Measurements from ENCODE around the gene MAPK11.

MAPK11 gene

GRCh38 chr22:50246242-50247175 lies 23.7 kb downstream of the MAPK11 start:
- no peak for FAIRE-seq

- FAIRE-seq = no peak
Measured at GRCh38 chr22:50245214-50246072, 24.7 kb downstream of the MAPK11 start.

GRCh38 chr22:50244420-50245213 lies 25.6 kb downstream of the MAPK11 start, which contains the start of gene TUBGCP6:
TUBGCP6 (minus strand) TSS chr22:50245023; CDS start chr22:50244459, 564 bp downstream.
- no peak for FAIRE-seq

GRCh38 chr22:50243685-50244419 lies 26.3 kb downstream of the MAPK11 start:
- FAIRE-seq = no peak

- no peak for FAIRE-seq
Measured at GRCh38 chr22:50242406-50242949, 27.7 kb downstream of the MAPK11 start.

- FAIRE-seq = no peak
Measured at GRCh38 chr22:50238755-50239154, 31.4 kb downstream of the MAPK11 start.

GRCh38 chr22:50236731-50237409 lies 33.3 kb downstream of the MAPK11 start:
- no peak for FAIRE-seq

GRCh38 chr22:50233223-50233622 lies 37.0 kb downstream of the MAPK11 start:
- FAIRE-seq = no peak

- no peak for FAIRE-seq
Measured at GRCh38 chr22:50232481-50233151, 37.6 kb downstream of the MAPK11 start.

- FAIRE-seq = no peak
Measured at GRCh38 chr22:50229370-50229769, 40.8 kb downstream of the MAPK11 start.

- no peak for FAIRE-seq
Measured at GRCh38 chr22:50228366-50228765, 41.8 kb downstream of the MAPK11 start.

GRCh38 chr22:50227579-50228215 lies 42.5 kb downstream of the MAPK11 start:
- FAIRE-seq = no peak

- no peak for FAIRE-seq
Measured at GRCh38 chr22:50226875-50227165, 43.4 kb downstream of the MAPK11 start.

- no peak for FAIRE-seq
Measured at GRCh38 chr22:50226063-50226874, 43.9 kb downstream of the MAPK11 start.

- no peak for FAIRE-seq
Measured at GRCh38 chr22:50225200-50225969, 44.8 kb downstream of the MAPK11 start.

GRCh38 chr22:50224071-50224470 lies 46.1 kb downstream of the MAPK11 start:
- FAIRE-seq = no peak

GRCh38 chr22:50222508-50222907 lies 47.7 kb downstream of the MAPK11 start:
- no peak for FAIRE-seq
